HG03066 (cell line): Measurements from ENCODE around the gene ZNF423.

Experiments used
- ATAC-seq: cut with Tn5 transposase; IDR thresholded peaks from one replicate; pipeline ENCODE4 v1.9.1; 2021; ENCODE audit warnings: low read depth; ENCODE audit not compliant: unreplicated experiment

ZNF423 gene

GRCh38 chr16:49828533-49829267 lies 27.2 kb downstream of the ZNF423 start:
- ATAC-seq, result no peak

- no peak for ATAC-seq
Observed at GRCh38 chr16:49827805-49828438, 28.0 kb downstream of the ZNF423 start.

GRCh38 chr16:49826515-49826914 lies 29.4 kb downstream of the ZNF423 start:
- ATAC-seq, result no peak

- no peak for ATAC-seq
Observed at GRCh38 chr16:49825041-49825440, 30.9 kb downstream of the ZNF423 start.

GRCh38 chr16:49824593-49824992 lies 31.3 kb downstream of the ZNF423 start:
- no peak for ATAC-seq

GRCh38 chr16:49822649-49823370 lies 33.1 kb downstream of the ZNF423 start:
- ATAC-seq, result no peak

GRCh38 chr16:49821614-49822282 lies 34.2 kb downstream of the ZNF423 start:
- ATAC-seq, result no peak

GRCh38 chr16:49821156-49821555 lies 34.8 kb downstream of the ZNF423 start:
- no peak for ATAC-seq

- ATAC-seq, result no peak
Observed at GRCh38 chr16:49817754-49818507, 38.0 kb downstream of the ZNF423 start.

- no peak for ATAC-seq
Observed at GRCh38 chr16:49816875-49817274, 39.0 kb downstream of the ZNF423 start.

- ATAC-seq, result no peak
Observed at GRCh38 chr16:49811644-49812334, 44.1 kb downstream of the ZNF423 start.

GRCh38 chr16:49810831-49811230 lies 45.1 kb downstream of the ZNF423 start:
- ATAC-seq, result no peak

GRCh38 chr16:49809561-49809960 lies 46.4 kb downstream of the ZNF423 start:
- ATAC-seq, result no peak

GRCh38 chr16:49809062-49809461 lies 46.9 kb downstream of the ZNF423 start:
- no peak for ATAC-seq

- ATAC-seq, result no peak
Observed at GRCh38 chr16:49806446-49806845, 49.5 kb downstream of the ZNF423 start.

GRCh38 chr16:49801290-49801689 lies 54.6 kb downstream of the ZNF423 start:
- ATAC-seq, result no peak

- ATAC-seq, result no peak
Observed at GRCh38 chr16:49800876-49801275, 55.0 kb downstream of the ZNF423 start.

GRCh38 chr16:49800441-49800840 lies 55.5 kb downstream of the ZNF423 start:
- ATAC-seq, result no peak

GRCh38 chr16:49799172-49799571 lies 56.7 kb downstream of the ZNF423 start:
- no peak for ATAC-seq

- ATAC-seq, result no peak
Observed at GRCh38 chr16:49795513-49795912, 60.4 kb downstream of the ZNF423 start.
